HepG2 (cell line): ENCODE data around the gene ZDHHC24.

ENCODE experiments used
- HOXD1 ChIP-seq: sonication (generic); formaldehyde crosslinking; IDR thresholded peaks from 2 replicates; pipeline ENCODE4 v1.5.0; 2020; ENCODE audit warnings: missing genetic modification reagents
- NR3C1 ChIP-seq: sonication (generic); formaldehyde crosslinking; IDR thresholded peaks from 2 replicates; pipeline ENCODE4 v1.4.0; 2020; ENCODE audit warnings: missing genetic modification reagents
- ZNF256 ChIP-seq: sonication (generic); formaldehyde crosslinking; conservative IDR thresholded peaks from 2 replicates; pipeline ENCODE4 v1.4.0; 2020; ENCODE audit warnings: missing genetic modification reagents

- no peak for TF ChIP-seq HOXD1
- TF ChIP-seq ZNF256 (CRISPR knock-in tag): no peak
- no peak for TF ChIP-seq NR3C1
These were observed 8.8 kb upstream of the ZDHHC24 start for GRCh38 chr11:66554602-66555001.
